Peyer's patch (tissue), 4 donors: Measurements from ENCODE around the gene POLE2.
"Not testable (repeated sequence)": the region's sequence is repeated elsewhere in the genome, so short reads cannot be mapped to it uniquely, and the experiment has no call there.

Experiments
- POLR2A ChIP-seq, 2 donors: fragments of 450-650 bp; IDR thresholded peaks; one replicate each; pipeline ENCODE4 v1.5.1; 2017; ENCODE audit warnings: antibody characterized with exemption in 2 of 2, mild to moderate bottlenecking in 2 of 2, moderate library complexity in 2 of 2
- TF ChIP-seq, protein P1 (sequence below), 6 experiments: fragments of 450-650 bp in 4 of 6; fragments of 200-600 bp in 2 of 6; sonication (generic) in 1 of 6; IDR thresholded peaks; one replicate each; pipeline ENCODE4 v1.5.1; 2017 to 2019; ENCODE audit warnings: antibody characterized with exemption in 6 of 6, mild to moderate bottlenecking in 3 of 6, moderate library complexity in 1 of 6

DNA sequence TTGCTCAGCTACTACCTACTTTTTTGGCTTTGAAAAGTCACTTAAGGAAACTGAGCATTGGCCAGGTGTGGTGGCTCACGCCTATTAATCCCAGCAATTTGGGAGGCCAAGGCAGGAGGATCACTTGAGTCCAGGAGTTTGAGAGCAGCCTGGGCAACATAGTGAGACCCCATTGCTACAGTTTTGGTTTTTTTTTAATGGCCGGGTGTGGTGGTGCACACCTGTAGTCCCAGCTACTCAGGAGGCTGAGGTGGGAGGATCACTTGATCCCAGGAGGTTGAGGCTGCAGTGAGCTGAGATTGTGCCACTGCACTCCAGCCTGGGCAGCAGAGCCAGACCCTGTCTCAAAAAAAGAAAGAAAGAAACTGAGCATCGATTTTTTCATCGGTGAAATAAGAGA lies 47.7 kb upstream of the POLE2 start:
- not testable (repeated sequence) for TF ChIP-seq POLR2A (IDR thresholded peaks at IDR 0.05)
- TF ChIP-seq, protein P1, sequence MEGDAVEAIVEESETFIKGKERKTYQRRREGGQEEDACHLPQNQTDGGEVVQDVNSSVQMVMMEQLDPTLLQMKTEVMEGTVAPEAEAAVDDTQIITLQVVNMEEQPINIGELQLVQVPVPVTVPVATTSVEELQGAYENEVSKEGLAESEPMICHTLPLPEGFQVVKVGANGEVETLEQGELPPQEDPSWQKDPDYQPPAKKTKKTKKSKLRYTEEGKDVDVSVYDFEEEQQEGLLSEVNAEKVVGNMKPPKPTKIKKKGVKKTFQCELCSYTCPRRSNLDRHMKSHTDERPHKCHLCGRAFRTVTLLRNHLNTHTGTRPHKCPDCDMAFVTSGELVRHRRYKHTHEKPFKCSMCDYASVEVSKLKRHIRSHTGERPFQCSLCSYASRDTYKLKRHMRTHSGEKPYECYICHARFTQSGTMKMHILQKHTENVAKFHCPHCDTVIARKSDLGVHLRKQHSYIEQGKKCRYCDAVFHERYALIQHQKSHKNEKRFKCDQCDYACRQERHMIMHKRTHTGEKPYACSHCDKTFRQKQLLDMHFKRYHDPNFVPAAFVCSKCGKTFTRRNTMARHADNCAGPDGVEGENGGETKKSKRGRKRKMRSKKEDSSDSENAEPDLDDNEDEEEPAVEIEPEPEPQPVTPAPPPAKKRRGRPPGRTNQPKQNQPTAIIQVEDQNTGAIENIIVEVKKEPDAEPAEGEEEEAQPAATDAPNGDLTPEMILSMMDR (IDR thresholded peaks at IDR 0.05) = not testable (repeated sequence)
